ENCODE data around the gene VLDLR.

The VLDLR gene

DNA sequence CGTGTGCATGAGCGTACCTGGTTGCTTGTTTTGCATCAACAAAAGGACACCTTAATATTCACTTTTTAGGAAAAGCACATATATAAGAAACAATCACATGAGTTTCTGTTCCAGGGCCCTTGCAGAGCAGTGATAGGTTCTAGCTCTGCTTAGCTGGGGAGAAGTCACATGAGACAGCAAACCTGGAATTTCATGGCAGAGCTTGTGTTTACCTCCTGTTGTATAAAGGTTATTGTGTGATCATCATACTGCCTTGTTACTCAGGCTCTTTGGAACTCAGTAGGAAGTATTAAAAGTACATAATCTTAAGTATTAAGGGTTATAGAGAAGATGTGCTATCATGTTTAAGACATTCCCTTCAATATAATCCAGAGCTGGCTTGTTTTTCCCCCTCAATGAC, 18.0 kb upstream of the VLDLR start:
- H3K4me3 ChIP-seq (ENCODE audit: low read length) = no peak overlapping the region
- no peak overlapping the region for H3K9ac ChIP-seq (ENCODE audit: low read depth, low read length)
- H3K27me3 ChIP-seq (ENCODE audit: insufficient read depth, low read length) = no peaks in the 10 kb centered on the region
- H3K9me3 ChIP-seq (ENCODE audit: insufficient read depth, low read depth, low read length) = no peaks in the 10 kb centered on the region
- H3K36me3 ChIP-seq (ENCODE audit: insufficient read depth, low read depth, low read length) = no peaks in the 10 kb centered on the region
- H3K27ac ChIP-seq (ENCODE audit: low read length) = no peak overlapping the region
- no peaks in the 10 kb centered on the region for H3K4me1 ChIP-seq (ENCODE audit: insufficient read depth, low read length)

DNA sequence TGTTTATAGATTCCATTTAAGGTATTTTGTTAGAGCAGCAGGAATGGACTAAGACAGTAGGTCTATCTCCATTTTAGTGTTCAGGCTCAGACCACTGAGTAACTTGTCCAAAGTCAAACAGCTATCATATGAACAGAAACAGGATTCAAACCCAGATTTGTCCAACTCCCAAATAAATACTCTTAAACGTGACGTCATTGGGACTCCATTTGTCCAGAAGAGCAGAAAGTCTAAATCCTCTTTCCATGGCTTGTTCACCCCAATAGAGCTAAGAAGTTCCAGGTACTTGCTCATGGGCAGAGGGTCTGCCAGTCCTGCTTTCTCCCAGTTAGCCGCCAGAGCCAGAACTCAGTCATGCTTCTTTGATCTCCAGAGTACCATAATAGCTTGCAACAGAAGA, 16.3 kb upstream of the VLDLR start:
- no peaks in the 10 kb centered on the region for H3K9me3 ChIP-seq (ENCODE audit: insufficient read depth, low read depth, low read length)
- no peak overlapping the region for H3K27ac ChIP-seq (ENCODE audit: low read length)
- H3K36me3 ChIP-seq (ENCODE audit: insufficient read depth, low read depth, low read length) = no peaks in the 10 kb centered on the region
- no peak overlapping the region for H3K9ac ChIP-seq (ENCODE audit: low read depth, low read length)
- no peaks in the 10 kb centered on the region for H3K27me3 ChIP-seq (ENCODE audit: insufficient read depth, low read length)
- H3K4me1 ChIP-seq (ENCODE audit: insufficient read depth, low read length) = no peaks in the 10 kb centered on the region
- no peak overlapping the region for H3K4me3 ChIP-seq (ENCODE audit: low read length)

DNA sequence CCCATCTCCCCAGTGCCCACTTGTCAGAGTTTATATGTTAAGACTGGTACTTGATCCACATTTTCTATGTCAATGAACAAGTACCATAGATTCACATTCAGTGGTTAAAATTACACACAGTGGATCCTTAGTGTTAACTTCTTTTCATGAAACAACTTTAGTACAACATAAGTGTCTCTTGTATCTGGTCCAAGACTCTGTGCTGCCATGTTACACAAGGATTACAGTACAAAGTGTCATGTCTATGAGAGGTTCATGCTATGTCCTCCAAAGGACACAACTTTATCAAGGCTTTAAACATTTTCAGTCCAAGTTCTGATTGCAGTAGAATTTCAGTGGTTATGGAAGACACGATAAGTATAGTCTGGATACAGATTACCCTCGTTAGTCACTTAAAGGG, 13.3 kb upstream of the VLDLR start:
- H3K4me1 ChIP-seq (ENCODE audit: insufficient read depth, low read length) = peaks cover 10% of the 10 kb centered on the region
- H3K9ac ChIP-seq (ENCODE audit: low read depth, low read length) = no peak overlapping the region
- H3K27me3 ChIP-seq (ENCODE audit: insufficient read depth, low read length) = no peaks in the 10 kb centered on the region
- no peak overlapping the region for H3K4me3 ChIP-seq (ENCODE audit: low read length)
- H3K9me3 ChIP-seq (ENCODE audit: insufficient read depth, low read depth, low read length) = no peaks in the 10 kb centered on the region
- no peak overlapping the region for H3K27ac ChIP-seq (ENCODE audit: low read length)
- no peaks in the 10 kb centered on the region for H3K36me3 ChIP-seq (ENCODE audit: insufficient read depth, low read depth, low read length)

- H3K9me3 ChIP-seq (ENCODE audit: insufficient read depth, low read depth, low read length) = no peaks in the 10 kb centered on the region
- H3K27me3 ChIP-seq (ENCODE audit: insufficient read depth, low read length) = no peaks in the 10 kb centered on the region
- no peak overlapping the region for H3K9ac ChIP-seq (ENCODE audit: low read depth, low read length)
- no peak overlapping the region for H3K4me3 ChIP-seq (ENCODE audit: low read length)
- H3K27ac ChIP-seq (ENCODE audit: low read length) = no peak overlapping the region
- H3K36me3 ChIP-seq (ENCODE audit: insufficient read depth, low read depth, low read length) = no peaks in the 10 kb centered on the region
- peaks cover 34% of the 10 kb centered on the region for H3K4me1 ChIP-seq (ENCODE audit: insufficient read depth, low read length)
These were observed 10.6 kb upstream of the VLDLR start for GRCh38 chr9:2610985-2611384.

- no peaks in the 10 kb centered on the region for H3K9me3 ChIP-seq (ENCODE audit: insufficient read depth, low read depth, low read length)
- no peak overlapping the region for H3K9ac ChIP-seq (ENCODE audit: low read depth, low read length)
- H3K27ac ChIP-seq (ENCODE audit: low read length) = no peak overlapping the region
- H3K36me3 ChIP-seq (ENCODE audit: insufficient read depth, low read depth, low read length) = no peaks in the 10 kb centered on the region
- H3K27me3 ChIP-seq (ENCODE audit: insufficient read depth, low read length) = no peaks in the 10 kb centered on the region
- peaks cover 34% of the 10 kb centered on the region for H3K4me1 ChIP-seq (ENCODE audit: insufficient read depth, low read length)
- no peak overlapping the region for H3K4me3 ChIP-seq (ENCODE audit: low read length)
These were observed 9.6 kb upstream of the VLDLR start for GRCh38 chr9:2611961-2612360.

- H3K27ac ChIP-seq (ENCODE audit: low read length) = peak overlapping the region; percentile 41
- H3K9ac ChIP-seq (ENCODE audit: low read depth, low read length) = no peak overlapping the region
- no peaks in the 10 kb centered on the region for H3K9me3 ChIP-seq (ENCODE audit: insufficient read depth, low read depth, low read length)
- H3K36me3 ChIP-seq (ENCODE audit: insufficient read depth, low read depth, low read length) = no peaks in the 10 kb centered on the region
- H3K27me3 ChIP-seq (ENCODE audit: insufficient read depth, low read length) = peaks cover under 1% of the 10 kb centered on the region; the same call in 1 of the 2 replicates
- H3K4me1 ChIP-seq (ENCODE audit: insufficient read depth, low read length) = peaks cover 34% of the 10 kb centered on the region
- peak overlapping the region; percentile 17; the same call in 1 of the 2 replicates for H3K4me3 ChIP-seq (ENCODE audit: low read length)
These were observed 7.8 kb upstream of the VLDLR start for GRCh38 chr9:2613730-2614271.

- H3K4me1 ChIP-seq (ENCODE audit: insufficient read depth, low read length) = peaks cover 37% of the 10 kb centered on the region
- H3K27ac ChIP-seq (ENCODE audit: low read length) = no peak overlapping the region
- no peaks in the 10 kb centered on the region for H3K9me3 ChIP-seq (ENCODE audit: insufficient read depth, low read depth, low read length)
- H3K36me3 ChIP-seq (ENCODE audit: insufficient read depth, low read depth, low read length) = no peaks in the 10 kb centered on the region
- peaks cover 17% of the 10 kb centered on the region for H3K27me3 ChIP-seq (ENCODE audit: insufficient read depth, low read length)
- H3K9ac ChIP-seq (ENCODE audit: low read depth, low read length) = no peak overlapping the region
- H3K4me3 ChIP-seq (ENCODE audit: low read length) = no peak overlapping the region
These were observed 6.1 kb upstream of the VLDLR start for GRCh38 chr9:2615497-2615896.

DNA sequence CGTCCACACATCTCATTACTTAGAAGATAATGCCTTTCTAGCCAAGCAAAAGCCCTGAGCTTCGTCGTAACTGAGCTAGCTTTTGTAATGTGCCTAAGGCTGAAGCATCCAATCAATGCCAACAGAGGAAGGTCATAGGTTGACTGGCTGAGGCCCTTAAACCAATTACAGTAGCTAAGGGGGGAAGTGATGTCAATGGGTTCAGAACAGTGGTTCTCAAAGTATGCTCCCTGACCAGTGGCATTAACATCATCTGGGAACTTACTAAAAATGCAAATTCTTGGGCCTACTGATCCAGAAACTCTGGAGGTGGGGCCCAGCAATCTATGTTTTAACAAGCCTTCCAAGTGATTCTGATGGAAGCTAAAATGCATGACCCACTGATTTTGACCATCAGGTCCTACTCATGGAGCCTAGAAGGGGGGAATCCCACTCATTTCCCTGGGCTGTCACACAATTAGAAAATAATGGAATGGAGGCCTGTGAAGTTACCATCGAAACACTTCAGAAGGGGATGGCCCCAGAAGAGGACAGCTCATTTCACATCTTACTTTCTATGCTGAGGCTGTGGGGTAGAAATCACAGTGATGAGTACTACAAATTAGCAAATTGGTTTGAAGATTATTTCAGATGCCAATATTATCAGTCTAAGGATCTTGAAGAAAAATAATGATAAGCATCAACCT, 4.8 kb upstream of the VLDLR start:
- Histone ChIP-seq H3K27ac (ENCODE audit: low read length) (no peak overlapping the region), H3K36me3 (ENCODE audit: insufficient read depth, low read depth, low read length) (no peaks in the 10 kb centered on the region), H3K4me1 (ENCODE audit: insufficient read depth, low read length) (peaks cover 33% of the 10 kb centered on the region), H3K9ac (ENCODE audit: low read depth, low read length) (no peak overlapping the region), H3K9me3 (ENCODE audit: insufficient read depth, low read depth, low read length) (no peaks in the 10 kb centered on the region), H3K4me3 (ENCODE audit: low read length) (no peak overlapping the region), H3K27me3 (ENCODE audit: insufficient read depth, low read length) (peaks cover 24% of the 10 kb centered on the region)

DNA sequence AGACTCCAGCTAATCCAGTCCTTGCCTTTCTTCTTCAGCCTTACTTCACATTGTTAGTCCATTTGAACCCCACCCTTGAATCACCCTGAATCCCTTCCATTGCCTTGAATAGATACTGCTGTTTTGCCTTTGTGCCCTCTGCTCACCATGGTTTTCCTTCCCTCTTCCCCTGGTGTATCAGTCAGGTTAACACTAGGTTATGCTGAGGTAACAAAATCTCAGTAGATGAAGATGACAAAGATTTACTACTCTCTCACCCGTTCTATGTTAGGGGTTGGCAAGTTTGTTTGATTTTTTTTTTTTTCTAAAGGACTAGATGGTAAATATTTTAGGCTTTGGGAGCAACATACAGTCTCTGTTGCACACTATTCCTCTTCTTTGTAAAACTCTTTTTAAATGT, 3.3 kb upstream of the VLDLR start:
- Histone ChIP-seq H3K9ac (ENCODE audit: low read depth, low read length) (no peak overlapping the region), H3K36me3 (ENCODE audit: insufficient read depth, low read depth, low read length) (no peaks in the 10 kb centered on the region), H3K4me3 (ENCODE audit: low read length) (no peak overlapping the region), H3K4me1 (ENCODE audit: insufficient read depth, low read length) (peaks cover 27% of the 10 kb centered on the region), H3K27ac (ENCODE audit: low read length) (no peak overlapping the region), H3K27me3 (ENCODE audit: insufficient read depth, low read length) (peaks cover 35% of the 10 kb centered on the region), H3K9me3 (ENCODE audit: insufficient read depth, low read depth, low read length) (no peaks in the 10 kb centered on the region)

GRCh38 chr9:2620919-2621721, 467 bp upstream of the VLDLR start:
- H3K27ac ChIP-seq (ENCODE audit: low read length) = no peak overlapping the region
- peaks cover 47% of the 10 kb centered on the region for H3K27me3 ChIP-seq (ENCODE audit: insufficient read depth, low read length)
- H3K9ac ChIP-seq (ENCODE audit: low read depth, low read length) = peak overlapping the region; percentile 88

DNA sequence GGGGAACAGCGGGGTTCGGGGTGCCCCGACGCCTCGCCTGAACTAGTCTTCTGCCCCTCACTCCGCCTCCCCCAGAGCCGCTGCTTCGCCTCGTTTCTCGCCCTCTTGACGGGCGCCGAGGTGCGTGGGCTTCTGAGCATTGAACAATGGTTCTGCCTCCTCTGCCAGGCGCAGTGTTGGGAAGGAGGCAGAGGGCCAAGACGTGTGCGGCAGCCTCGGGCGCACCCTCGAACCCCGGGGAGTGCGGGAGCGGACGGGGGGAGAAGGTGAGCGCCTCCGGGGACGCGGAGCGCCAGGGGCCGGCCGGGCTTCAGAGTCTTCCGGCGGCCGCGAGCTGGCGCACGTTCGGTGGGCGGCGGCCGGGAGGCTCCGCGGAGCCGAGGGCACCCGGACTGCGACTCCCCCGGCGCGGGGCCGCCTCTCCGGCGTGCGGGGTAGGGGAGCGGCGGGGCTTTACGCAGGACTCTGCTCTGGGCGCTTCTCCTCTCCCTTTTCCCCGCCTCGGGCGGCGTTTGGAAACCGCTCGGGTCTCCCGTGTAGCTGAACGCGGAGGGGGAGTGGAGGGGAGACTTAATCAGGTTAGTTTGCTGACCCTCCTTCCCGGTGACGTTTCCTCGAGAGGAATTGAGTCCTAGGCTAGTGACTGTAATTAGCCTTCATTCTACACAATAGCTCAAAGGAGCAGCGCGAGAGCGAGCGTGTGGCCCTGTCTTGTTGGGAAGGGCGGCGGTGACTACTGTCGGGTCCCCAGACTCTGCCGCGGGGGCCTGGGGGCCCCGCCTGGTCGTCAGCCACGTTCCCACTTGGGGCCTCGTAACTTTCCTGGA, 1.1 kb downstream of the VLDLR start:
- Histone ChIP-seq H3K27me3 (ENCODE audit: insufficient read depth, low read length) (peaks cover 47% of the 10 kb centered on the region), H3K4me3 (ENCODE audit: low read length) (peak overlapping the region; percentile 83), H3K9me3 (ENCODE audit: insufficient read depth, low read depth, low read length) (no peaks in the 10 kb centered on the region), H3K36me3 (ENCODE audit: insufficient read depth, low read depth, low read length) (no peaks in the 10 kb centered on the region), H3K4me1 (ENCODE audit: insufficient read depth, low read length) (peaks cover 18% of the 10 kb centered on the region), H3K27ac (ENCODE audit: low read length) (no peak overlapping the region), H3K9ac (ENCODE audit: low read depth, low read length) (peak overlapping the region; percentile 63; the same call in 1 of the 2 replicates)

More at GRCh38 chr9:2620919-2621721, 467 bp upstream of the VLDLR start:
- Histone ChIP-seq H3K4me1 (ENCODE audit: insufficient read depth, low read length) (peaks cover 15% of the 10 kb centered on the region; the same call in 1 of the 2 replicates), H3K36me3 (ENCODE audit: insufficient read depth, low read depth, low read length) (no peaks in the 10 kb centered on the region), H3K4me3 (ENCODE audit: low read length) (peak overlapping the region; percentile 83), H3K9me3 (ENCODE audit: insufficient read depth, low read depth, low read length) (no peaks in the 10 kb centered on the region)
